ENCODE results near the gene FTSJ1.

GRCh38 chrX:48478806-48479205, 2.8 kb downstream of the FTSJ1 start:
- no peak for TF ChIP-seq CTCF (IDR thresholded peaks at IDR 0.05)
- TF ChIP-seq EP300 (IDR thresholded peaks at IDR 0.05), result no peak
- TF ChIP-seq POLR2A (IDR thresholded peaks at IDR 0.05), result no peak
